ENCODE measurements around the gene NBAS. TPM values are rescaled to one million over a fixed set of nuclear protein-coding genes. Genes with fewer than 3 reads are reported as not detected.

Gene NBAS
- total RNA-seq, 1 donor from 2014 or later = 52.9 TPM

DNA sequence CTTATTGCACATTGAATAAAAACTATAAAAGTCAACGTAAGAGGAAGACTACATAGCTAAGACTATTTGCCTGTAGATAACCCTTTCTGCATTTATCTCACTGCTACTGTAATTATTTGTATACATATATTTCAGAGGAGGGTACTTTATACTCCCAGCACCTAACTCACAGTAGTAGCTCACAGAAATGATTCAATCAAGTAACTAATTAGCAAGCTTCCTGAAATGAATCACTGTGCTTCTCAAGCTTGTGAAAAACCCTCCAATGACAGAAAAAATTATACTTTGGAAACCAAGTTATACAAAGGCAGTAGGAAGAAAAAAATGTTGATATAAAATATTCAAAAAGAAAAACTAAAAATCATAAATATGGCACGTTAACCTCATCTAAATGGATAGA lies 124.9 kb downstream of the NBAS start:
- H3K27ac Mint-ChIP-seq = no peak overlapping the region
- TF ChIP-seq, protein P1, sequence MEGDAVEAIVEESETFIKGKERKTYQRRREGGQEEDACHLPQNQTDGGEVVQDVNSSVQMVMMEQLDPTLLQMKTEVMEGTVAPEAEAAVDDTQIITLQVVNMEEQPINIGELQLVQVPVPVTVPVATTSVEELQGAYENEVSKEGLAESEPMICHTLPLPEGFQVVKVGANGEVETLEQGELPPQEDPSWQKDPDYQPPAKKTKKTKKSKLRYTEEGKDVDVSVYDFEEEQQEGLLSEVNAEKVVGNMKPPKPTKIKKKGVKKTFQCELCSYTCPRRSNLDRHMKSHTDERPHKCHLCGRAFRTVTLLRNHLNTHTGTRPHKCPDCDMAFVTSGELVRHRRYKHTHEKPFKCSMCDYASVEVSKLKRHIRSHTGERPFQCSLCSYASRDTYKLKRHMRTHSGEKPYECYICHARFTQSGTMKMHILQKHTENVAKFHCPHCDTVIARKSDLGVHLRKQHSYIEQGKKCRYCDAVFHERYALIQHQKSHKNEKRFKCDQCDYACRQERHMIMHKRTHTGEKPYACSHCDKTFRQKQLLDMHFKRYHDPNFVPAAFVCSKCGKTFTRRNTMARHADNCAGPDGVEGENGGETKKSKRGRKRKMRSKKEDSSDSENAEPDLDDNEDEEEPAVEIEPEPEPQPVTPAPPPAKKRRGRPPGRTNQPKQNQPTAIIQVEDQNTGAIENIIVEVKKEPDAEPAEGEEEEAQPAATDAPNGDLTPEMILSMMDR (IDR thresholded peaks at IDR 0.05; ENCODE audit: unreplicated experiment) = no peak
- no peaks in the 10 kb centered on the region for H3K9me3 Mint-ChIP-seq
- no peak for DNase-seq (ENCODE audit: low spot score in 2 of 2, unreplicated experiment in 2 of 2)
- no peaks in the 10 kb centered on the region for H3K27me3 Mint-ChIP-seq (ENCODE audit: low read depth)
- H3K4me3 Mint-ChIP-seq = no peak overlapping the region
- no peaks in the 10 kb centered on the region for H3K4me1 Mint-ChIP-seq
- H3K36me3 Mint-ChIP-seq = peaks cover 10% of the 10 kb centered on the region

DNA sequence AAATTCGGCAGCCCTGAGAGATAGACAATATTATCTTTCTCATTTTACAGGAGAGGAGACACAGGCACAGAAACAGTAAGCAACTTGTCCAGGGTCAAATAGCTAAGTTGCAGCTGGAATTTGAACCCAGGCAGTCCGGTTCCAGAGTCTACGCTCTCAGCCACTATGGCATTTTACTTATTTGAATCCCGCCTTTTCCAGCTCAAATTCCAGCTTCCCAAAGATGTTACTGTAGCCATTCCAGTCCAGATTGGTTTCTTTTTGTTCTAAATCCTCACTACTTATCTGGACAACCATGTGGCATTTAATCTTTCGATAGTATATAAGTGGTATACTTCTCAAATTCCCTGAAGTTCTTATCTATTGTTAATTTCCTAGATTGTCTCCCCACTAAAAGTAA lies 125.7 kb downstream of the NBAS start:
- no peak for DNase-seq (ENCODE audit: low spot score in 2 of 2, unreplicated experiment in 2 of 2)

DNA sequence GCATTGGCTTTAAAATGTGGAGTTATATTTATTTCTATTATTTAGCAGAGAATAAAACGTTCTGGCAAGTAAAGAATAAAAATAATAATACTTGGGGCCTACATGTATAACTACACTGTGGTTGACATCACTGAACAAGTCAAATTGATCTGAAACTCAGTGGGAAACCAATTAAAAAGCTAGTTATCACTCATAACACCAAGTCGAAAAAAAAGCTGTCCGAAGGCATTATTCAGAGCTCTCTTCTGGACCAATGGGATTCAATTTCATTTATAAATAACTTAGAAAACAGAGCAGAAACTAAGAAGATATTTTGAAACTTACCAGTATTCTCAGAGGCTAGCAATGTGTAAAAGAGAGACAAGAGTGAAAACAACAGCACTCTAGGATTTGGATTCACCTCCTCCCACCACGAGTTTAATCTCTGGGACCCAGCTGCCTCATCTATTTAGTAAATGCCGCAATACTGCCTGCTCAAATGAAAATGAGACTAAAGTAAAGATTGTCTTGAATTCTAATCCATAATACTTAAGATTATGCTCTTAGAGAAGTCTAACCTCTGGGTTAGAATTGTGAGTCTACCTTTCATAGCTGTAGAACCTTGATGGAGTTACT lies 128.4 kb downstream of the NBAS start:
- TF ChIP-seq, protein P1 (IDR thresholded peaks at IDR 0.05; ENCODE audit: unreplicated experiment) = no peak
- no peaks in the 10 kb centered on the region for H3K9me3 Mint-ChIP-seq
- H3K36me3 Mint-ChIP-seq = no peaks in the 10 kb centered on the region
- no peaks in the 10 kb centered on the region for H3K27me3 Mint-ChIP-seq (ENCODE audit: low read depth)
- no peak for DNase-seq (ENCODE audit: low spot score in 2 of 2, unreplicated experiment in 2 of 2)
- H3K27ac Mint-ChIP-seq = no peak overlapping the region
- no peaks in the 10 kb centered on the region for H3K4me1 Mint-ChIP-seq
- no peak overlapping the region for H3K4me3 Mint-ChIP-seq

More for the DNA sequence above, 125.7 kb downstream of the NBAS start:
- no peaks in the 10 kb centered on the region for H3K9me3 Mint-ChIP-seq
- TF ChIP-seq, protein P1 (IDR thresholded peaks at IDR 0.05; ENCODE audit: unreplicated experiment) = no peak
- no peaks in the 10 kb centered on the region for H3K27me3 Mint-ChIP-seq (ENCODE audit: low read depth)
- no peaks in the 10 kb centered on the region for H3K4me1 Mint-ChIP-seq
- peaks cover 8% of the 10 kb centered on the region for H3K36me3 Mint-ChIP-seq
- H3K4me3 Mint-ChIP-seq = no peak overlapping the region
- no peak overlapping the region for H3K27ac Mint-ChIP-seq

DNA sequence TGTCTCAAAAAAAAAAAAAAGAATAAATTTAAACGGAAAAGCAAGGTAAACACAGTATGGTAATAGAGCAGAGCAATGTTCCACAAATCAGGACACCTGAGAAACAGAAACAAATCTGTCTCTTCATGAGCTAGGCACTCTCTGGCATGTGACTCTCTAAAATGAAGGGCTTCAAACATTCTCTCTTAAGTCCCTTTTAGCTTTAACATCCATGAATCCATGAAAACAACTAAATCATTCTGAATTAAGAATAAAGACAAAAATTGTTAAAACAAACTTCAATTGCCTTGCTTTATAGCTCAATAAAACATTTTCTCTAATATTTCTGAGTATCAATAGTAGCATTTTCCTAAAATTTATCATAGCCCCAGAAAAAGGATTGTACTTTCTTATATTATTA lies 132.1 kb downstream of the NBAS start:
- H3K4me1 Mint-ChIP-seq = peaks cover 6% of the 10 kb centered on the region
- no peak overlapping the region for H3K4me3 Mint-ChIP-seq
- no peaks in the 10 kb centered on the region for H3K9me3 Mint-ChIP-seq
- H3K27ac Mint-ChIP-seq = no peak overlapping the region
- peaks cover 2% of the 10 kb centered on the region for H3K36me3 Mint-ChIP-seq
- no peak for DNase-seq (ENCODE audit: low spot score in 2 of 2, unreplicated experiment in 2 of 2)
- TF ChIP-seq, protein P1 (IDR thresholded peaks at IDR 0.05; ENCODE audit: unreplicated experiment) = no peak
- H3K27me3 Mint-ChIP-seq (ENCODE audit: low read depth) = no peaks in the 10 kb centered on the region

DNA sequence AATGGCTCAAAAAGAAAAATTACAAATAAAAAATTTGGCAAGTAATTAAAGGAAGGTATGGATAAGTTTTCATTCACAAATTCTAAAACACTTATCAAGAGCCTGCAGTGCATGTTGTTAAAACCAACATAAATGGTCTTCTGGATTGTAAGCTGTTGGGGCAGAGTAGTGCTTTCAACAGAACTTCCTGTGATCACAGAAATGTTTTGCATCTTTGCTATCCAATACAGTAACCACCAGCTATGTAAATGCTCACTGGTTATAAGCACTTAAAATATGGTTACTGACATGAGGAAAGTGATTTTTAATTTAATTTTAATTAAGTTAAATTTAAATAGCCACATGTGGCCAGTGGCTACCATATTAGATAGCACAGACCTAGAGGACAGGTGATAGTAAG lies 133.1 kb downstream of the NBAS start:
- H3K36me3 Mint-ChIP-seq = peaks cover 2% of the 10 kb centered on the region
- no peak overlapping the region for H3K4me3 Mint-ChIP-seq
- TF ChIP-seq, protein P1 (IDR thresholded peaks at IDR 0.05; ENCODE audit: unreplicated experiment) = no peak
- no peaks in the 10 kb centered on the region for H3K9me3 Mint-ChIP-seq
- H3K4me1 Mint-ChIP-seq = peaks cover 6% of the 10 kb centered on the region
- no peaks in the 10 kb centered on the region for H3K27me3 Mint-ChIP-seq (ENCODE audit: low read depth)
- DNase-seq (ENCODE audit: low spot score in 2 of 2, unreplicated experiment in 2 of 2) = no peak
- no peak overlapping the region for H3K27ac Mint-ChIP-seq

DNA sequence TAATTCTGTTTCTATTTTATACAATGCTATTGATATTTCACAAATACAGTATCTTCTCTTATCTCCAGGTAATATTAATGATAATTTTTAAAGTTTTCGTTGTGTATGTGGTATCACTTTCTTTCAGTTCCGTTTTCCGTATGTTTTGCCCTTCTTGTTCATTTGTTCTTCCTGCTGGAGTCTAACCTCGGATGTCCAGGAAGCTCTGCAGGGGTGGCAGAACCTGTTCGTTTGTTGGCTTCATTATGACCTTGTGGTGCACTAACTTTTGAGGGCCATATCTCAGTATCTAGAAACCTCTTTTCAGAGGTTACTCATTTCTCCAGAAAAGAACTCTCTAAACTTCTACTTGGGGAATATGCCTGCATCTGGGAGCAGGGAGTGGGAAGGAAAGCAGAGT lies 134.5 kb downstream of the NBAS start:
- Mint-ChIP-seq H3K27ac (no peak overlapping the region), H3K4me1 (peaks cover 6% of the 10 kb centered on the region), H3K4me3 (no peak overlapping the region), H3K36me3 (peaks cover 2% of the 10 kb centered on the region), H3K27me3 (ENCODE audit: low read depth) (no peaks in the 10 kb centered on the region), H3K9me3 (no peaks in the 10 kb centered on the region)
- TF ChIP-seq, protein P1 (IDR thresholded peaks at IDR 0.05; ENCODE audit: unreplicated experiment) = no peak
- DNase-seq (ENCODE audit: low spot score in 2 of 2, unreplicated experiment in 2 of 2) = no peak

Data from mesothelial cell of epicardium (in vitro differentiated cells).